Measurements from ENCODE around the gene KCNMA1. TPM values are rescaled to one million over a fixed set of nuclear protein-coding genes. Genes with fewer than 3 reads are reported as not detected.

Gene KCNMA1
- total and polyA plus RNA-seq, 8 donors: 0.92 to 155 (median 54.3) TPM

DNA sequence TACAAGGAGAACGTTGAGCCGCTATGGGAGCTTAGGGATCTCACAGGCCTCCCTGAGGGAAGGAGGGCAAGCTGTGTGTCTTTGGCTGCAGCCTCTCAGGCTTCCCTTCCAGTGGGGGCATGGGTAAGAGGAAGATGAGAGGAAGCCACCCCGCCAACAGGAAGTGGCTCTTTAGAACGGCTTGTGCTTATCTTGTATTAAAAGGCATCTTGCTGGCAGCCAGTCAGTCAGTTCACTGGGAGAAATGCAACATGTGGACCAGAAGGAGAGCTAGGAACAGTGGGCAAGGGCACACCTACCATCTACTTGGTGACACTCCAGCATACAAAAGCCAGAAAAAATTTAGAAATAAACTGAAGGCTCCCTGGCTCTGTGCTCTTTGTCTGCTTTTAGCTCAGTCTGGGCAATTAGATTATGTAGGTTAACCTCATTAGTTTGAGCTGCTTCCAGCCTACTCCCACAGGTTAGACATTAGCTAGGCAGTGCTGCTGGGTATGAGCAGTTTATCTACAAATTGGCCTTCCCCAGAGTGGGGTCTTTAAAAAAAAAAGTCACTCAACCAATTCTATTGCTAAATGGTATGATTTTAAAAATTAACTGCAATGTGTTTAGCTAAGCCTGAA lies 595.9 kb downstream of the KCNMA1 start:
- WGBS, 5 donors: 53 to 67% (median 59%) methylated on average over 4 of the region's 4 CpGs
- intact Hi-C loops (cut with DNase I; ENCODE audit: low total_unique reads): no loop called here

GRCh38 chr10:77038407-77038806 lies 599.2 kb downstream of the KCNMA1 start:
- TF ChIP-seq POLR2AphosphoS5 (IDR thresholded peaks at IDR 0.05) (no peak), POLR2A (IDR thresholded peaks at IDR 0.05) (no peak), EP300 (IDR thresholded peaks at IDR 0.05) (no peak)
- TF ChIP-seq, protein P1, sequence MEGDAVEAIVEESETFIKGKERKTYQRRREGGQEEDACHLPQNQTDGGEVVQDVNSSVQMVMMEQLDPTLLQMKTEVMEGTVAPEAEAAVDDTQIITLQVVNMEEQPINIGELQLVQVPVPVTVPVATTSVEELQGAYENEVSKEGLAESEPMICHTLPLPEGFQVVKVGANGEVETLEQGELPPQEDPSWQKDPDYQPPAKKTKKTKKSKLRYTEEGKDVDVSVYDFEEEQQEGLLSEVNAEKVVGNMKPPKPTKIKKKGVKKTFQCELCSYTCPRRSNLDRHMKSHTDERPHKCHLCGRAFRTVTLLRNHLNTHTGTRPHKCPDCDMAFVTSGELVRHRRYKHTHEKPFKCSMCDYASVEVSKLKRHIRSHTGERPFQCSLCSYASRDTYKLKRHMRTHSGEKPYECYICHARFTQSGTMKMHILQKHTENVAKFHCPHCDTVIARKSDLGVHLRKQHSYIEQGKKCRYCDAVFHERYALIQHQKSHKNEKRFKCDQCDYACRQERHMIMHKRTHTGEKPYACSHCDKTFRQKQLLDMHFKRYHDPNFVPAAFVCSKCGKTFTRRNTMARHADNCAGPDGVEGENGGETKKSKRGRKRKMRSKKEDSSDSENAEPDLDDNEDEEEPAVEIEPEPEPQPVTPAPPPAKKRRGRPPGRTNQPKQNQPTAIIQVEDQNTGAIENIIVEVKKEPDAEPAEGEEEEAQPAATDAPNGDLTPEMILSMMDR (IDR thresholded peaks at IDR 0.05): no peak
- peaks cover 0 to 13% (median 0%) of the 10 kb centered on the region in 4 donors for H3K4me1 ChIP-seq
- 82 to 87% (median 85%) methylated on average over 4 of the region's 4 CpGs for WGBS, 5 donors

More for the DNA sequence above, 595.9 kb downstream of the KCNMA1 start:
- Histone ChIP-seq H3K36me3 (peaks cover 0 to 5% (median 0%) of the 10 kb centered on the region in 4 donors), H3K27me3 (no peaks in the 10 kb centered on the region), H3K4me3 (no peak overlapping the region), H3K4me1 (peaks cover 0 to 14% (median 0%) of the 10 kb centered on the region in 4 donors), H3K27ac (no peak overlapping the region), H3K9me3 (no peaks in the 10 kb centered on the region)
- TF ChIP-seq, protein P1 (IDR thresholded peaks at IDR 0.05): no peak
- TF ChIP-seq POLR2A (IDR thresholded peaks at IDR 0.05) (no peak), POLR2AphosphoS5 (IDR thresholded peaks at IDR 0.05) (no peak), EP300 (IDR thresholded peaks at IDR 0.05) (no peak)
- peak in 1 of 2 donors; percentile 38 for DNase-seq

DNA sequence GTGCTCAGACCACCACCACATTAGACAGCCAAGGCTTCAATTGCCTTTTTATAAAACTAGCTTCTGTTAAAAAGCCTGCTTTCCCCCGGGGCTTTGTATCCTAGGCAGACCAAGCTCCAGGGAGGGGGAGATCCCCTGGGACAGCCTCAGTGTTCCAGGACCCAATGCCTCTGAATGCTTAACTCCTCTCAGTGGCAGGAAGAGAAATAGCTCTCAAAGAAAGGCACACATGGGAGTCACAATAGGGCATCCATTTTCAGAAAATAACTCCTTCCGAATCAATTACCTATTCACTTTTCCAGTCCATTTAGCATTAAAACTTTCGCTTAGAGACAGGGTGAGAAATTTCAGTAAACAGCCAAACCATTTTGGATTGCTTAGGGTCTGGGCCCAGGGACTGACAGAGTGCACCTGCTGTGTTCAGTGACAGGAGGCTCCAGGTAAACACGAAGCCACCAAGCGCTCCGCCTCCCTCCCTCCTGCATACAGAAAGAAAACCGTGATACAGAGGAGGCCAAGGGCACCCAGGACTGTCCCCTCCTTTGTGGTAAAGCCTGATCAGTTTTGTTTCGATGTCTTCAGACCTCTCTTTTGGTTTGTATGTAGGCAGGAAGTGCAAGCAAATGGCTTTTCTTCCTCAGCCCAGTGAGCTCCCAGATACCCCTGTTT lies 599.7 kb downstream of the KCNMA1 start:
- intact Hi-C loops (cut with DNase I; ENCODE audit: low total_unique reads): no loop called here

More at GRCh38 chr10:77038407-77038806, 599.2 kb downstream of the KCNMA1 start:
- no peak for DNase-seq
- Histone ChIP-seq H3K4me3 (no peak overlapping the region), H3K27me3 (no peaks in the 10 kb centered on the region), H3K36me3 (peaks cover 0 to 5% (median 0%) of the 10 kb centered on the region in 4 donors), H3K9me3 (no peaks in the 10 kb centered on the region), H3K27ac (no peak overlapping the region)
- intact Hi-C loops (cut with DNase I; ENCODE audit: low total_unique reads): no loop called here

More for the DNA sequence above, 599.7 kb downstream of the KCNMA1 start:
- peak in 1 of 2 donors; percentile 34 for DNase-seq
- peaks cover 0 to 13% (median 0%) of the 10 kb centered on the region in 4 donors for H3K4me1 ChIP-seq
- H3K4me3 ChIP-seq: no peak overlapping the region
- TF ChIP-seq, protein P1 (IDR thresholded peaks at IDR 0.05): no peak
- TF ChIP-seq POLR2A (IDR thresholded peaks at IDR 0.05): no peak
- no peak for TF ChIP-seq EP300 (IDR thresholded peaks at IDR 0.05)
- no peak for TF ChIP-seq POLR2AphosphoS5 (IDR thresholded peaks at IDR 0.05)
- no peaks in the 10 kb centered on the region for H3K9me3 ChIP-seq
- 54 to 70% (median 63%) methylated on average over 8 of the region's 8 CpGs for WGBS, 5 donors
- no peaks in the 10 kb centered on the region for H3K27me3 ChIP-seq
- no peak overlapping the region for H3K27ac ChIP-seq
- H3K36me3 ChIP-seq: peaks cover 0 to 5% (median 0%) of the 10 kb centered on the region in 4 donors
